GM13977 (cell line): ENCODE data around the gene FBXO8.

ENCODE experiments used
- DNase-seq: peaks from one replicate; pipeline ENCODE4 v3.0.0; 2012; ENCODE audit warnings: low spot score
- in situ Hi-C: fragments of 300-500 bp; cut with MboI; formaldehyde crosslinking; loops from one replicate; pipeline ENCODE4 v1.12.0; 2022; ENCODE audit warnings: low sequenced_read_pairs, low pct_unique_long_range_greater_than_20kb, mixed read lengths, inconsistent platforms; ENCODE audit not compliant: unreplicated experiment
- TF ChIP-seq, protein P1 (sequence below): IDR thresholded peaks from 2 replicates; pipeline ENCODE4 v1.5.1; 2012; ENCODE audit warnings: mild to moderate bottlenecking, control low read depth; ENCODE audit not compliant: insufficient read depth; ENCODE audit errors: extremely low read depth, missing control alignments

FBXO8 gene

DNA sequence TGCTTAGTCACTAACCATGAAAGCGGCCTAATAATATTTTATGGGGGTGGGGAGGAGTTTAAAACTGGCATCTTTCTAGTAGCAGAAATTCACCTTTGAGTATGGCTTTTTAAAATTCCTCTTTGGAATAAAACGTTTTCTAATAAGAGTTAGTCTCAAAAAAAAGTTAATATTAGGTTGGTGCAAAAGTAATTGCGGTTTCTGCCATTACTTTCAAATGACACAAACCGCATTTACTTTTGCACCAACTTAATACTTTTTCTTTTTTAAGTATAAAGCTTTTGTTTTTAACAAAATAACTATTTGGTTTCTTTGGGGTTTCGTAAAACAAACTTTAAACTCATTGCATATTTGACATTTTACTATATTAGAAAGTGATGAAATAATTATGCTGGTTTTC is 68.4 kb downstream of the FBXO8 start:
- DNase-seq: no peak
- in situ Hi-C loops: loop anchor here (25.0 kb wide), 1 partner anchor 703 kb away; no protein-coding TSS in a partner anchor
- TF ChIP-seq, protein P1, sequence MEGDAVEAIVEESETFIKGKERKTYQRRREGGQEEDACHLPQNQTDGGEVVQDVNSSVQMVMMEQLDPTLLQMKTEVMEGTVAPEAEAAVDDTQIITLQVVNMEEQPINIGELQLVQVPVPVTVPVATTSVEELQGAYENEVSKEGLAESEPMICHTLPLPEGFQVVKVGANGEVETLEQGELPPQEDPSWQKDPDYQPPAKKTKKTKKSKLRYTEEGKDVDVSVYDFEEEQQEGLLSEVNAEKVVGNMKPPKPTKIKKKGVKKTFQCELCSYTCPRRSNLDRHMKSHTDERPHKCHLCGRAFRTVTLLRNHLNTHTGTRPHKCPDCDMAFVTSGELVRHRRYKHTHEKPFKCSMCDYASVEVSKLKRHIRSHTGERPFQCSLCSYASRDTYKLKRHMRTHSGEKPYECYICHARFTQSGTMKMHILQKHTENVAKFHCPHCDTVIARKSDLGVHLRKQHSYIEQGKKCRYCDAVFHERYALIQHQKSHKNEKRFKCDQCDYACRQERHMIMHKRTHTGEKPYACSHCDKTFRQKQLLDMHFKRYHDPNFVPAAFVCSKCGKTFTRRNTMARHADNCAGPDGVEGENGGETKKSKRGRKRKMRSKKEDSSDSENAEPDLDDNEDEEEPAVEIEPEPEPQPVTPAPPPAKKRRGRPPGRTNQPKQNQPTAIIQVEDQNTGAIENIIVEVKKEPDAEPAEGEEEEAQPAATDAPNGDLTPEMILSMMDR: no peak

DNA sequence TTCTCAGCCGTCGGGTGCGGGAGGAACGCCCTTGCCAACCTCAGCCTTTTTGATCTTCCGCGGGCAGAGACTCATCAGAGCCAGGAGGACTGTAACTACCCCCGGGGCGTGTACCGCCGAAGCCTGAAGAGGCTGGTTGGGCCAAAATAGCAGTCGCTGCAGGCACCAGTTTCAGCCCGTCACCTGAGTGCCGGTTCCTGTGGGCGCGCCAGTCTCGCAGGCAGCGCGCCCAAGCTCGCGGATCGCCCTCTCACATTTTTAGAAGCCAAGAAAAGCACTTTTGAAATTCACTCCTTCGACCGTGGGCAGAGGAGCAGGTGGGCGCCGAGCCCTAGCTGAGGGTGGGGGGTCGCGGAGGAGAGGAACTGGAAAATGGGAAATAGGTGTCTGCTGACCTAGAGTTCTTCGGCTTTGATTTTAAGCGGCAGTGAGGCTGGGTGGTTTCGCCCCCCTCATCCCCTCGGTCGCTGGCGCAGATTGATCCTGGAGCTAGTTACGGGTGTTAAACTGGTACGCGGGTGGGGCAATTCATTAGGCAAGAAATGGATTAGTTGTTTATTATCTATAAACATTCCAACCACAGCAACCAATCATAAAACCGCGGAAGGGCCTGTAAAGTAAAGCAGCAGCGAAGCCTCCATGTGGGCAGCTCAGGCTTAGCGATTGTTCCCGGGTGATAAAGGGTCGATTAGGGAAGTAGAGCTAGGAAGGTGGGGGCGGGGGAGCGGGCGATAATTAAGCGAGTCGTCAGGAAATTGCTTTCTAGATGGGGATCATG is 69.2 kb downstream of the FBXO8 start:
- in situ Hi-C loops: loop anchor here (25.0 kb wide), 1 partner anchor 702 kb away; no protein-coding TSS in a partner anchor

DNA sequence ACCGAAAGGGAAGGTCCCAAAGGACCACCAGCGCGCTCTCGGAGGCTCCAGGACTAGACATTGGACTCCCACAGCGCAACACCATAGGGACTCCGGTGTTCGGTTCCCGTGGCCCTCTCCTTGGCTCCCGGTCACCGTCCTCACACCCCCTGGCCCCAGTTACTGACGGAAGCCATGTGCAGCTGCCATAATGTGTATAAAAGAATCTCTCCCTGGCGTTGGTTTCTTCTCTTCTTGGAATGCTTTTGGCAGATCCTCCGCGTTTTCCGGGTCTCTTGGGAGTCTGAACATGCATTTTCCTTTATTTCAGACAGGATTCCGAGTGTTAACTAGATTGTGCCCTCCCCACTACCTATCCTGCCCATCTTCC is 69.8 kb downstream of the FBXO8 start:
- TF ChIP-seq, protein P1: no peak
- DNase-seq: no peak
- in situ Hi-C loops: loop anchor here (25.0 kb wide), 1 partner anchor 701 kb away; no protein-coding TSS in a partner anchor

More for the DNA sequence above, 69.2 kb downstream of the FBXO8 start:
- TF ChIP-seq, protein P1: no peak
- DNase-seq: peak; percentile 24

- in situ Hi-C loops: loop anchor here (25.0 kb wide), 1 partner anchor 700 kb away; no protein-coding TSS in a partner anchor
- TF ChIP-seq, protein P1: no peak
- DNase-seq: no peak
Measured at GRCh38 chr4:174212061-174212460, 71.4 kb downstream of the FBXO8 start.

DNA sequence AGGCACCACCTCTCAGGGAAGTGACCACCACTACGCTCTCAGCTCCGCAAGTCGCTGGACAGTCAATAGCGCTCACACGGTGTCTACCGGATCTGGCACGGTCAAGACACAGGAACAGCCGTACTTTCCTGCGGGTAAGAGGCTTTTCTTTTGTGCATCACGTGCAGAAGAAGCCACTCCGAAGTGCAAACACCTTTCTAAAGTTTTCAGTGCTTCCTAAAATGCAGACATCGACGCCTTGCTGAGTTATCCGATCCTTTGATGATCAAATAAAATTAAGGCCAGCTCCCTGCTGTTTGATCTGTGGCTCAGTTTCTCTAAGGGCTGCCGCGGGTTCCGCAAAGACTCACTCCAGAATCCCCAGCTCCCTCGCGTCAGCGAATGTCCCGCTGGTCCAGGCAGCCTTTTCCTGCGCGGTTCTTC is 71.8 kb downstream of the FBXO8 start:
- TF ChIP-seq, protein P1: no peak
- in situ Hi-C loops: loop anchor here (25.0 kb wide), 1 partner anchor 699 kb away; no protein-coding TSS in a partner anchor
- no peak for DNase-seq

GRCh38 chr4:174210952-174211490 is 72.4 kb downstream of the FBXO8 start:
- DNase-seq: no peak
- TF ChIP-seq, protein P1: no peak
- in situ Hi-C loops: loop anchor here (25.0 kb wide), 1 partner anchor 699 kb away; no protein-coding TSS in a partner anchor
